Muscle layer of colon (tissue), 2 donors: ENCODE measurements around the gene LRRC40.
"Not testable (repeated sequence)": the region's sequence is repeated elsewhere in the genome, so short reads cannot be mapped to it uniquely, and the experiment has no call there.

Source experiments
- H3K27ac ChIP-seq: one replicate; pipeline ENCODE4 v1.7.0; 2013; ENCODE audit warnings: low read depth, mild to moderate bottlenecking, low read length, moderate library complexity
- H3K27me3 ChIP-seq, 2 donors: one replicate each; pipeline ENCODE4 v1.7.0; 2013; ENCODE audit warnings: low read length in 2 of 2, mild to moderate bottlenecking in 2 of 2; ENCODE audit not compliant: insufficient read depth in 2 of 2, control insufficient read depth in 1 of 2
- H3K36me3 ChIP-seq: one replicate; pipeline ENCODE4 v1.7.0; 2013; ENCODE audit warnings: mild to moderate bottlenecking, low read length; ENCODE audit not compliant: insufficient read depth
- H3K4me1 ChIP-seq: one replicate; pipeline ENCODE4 v1.7.0; 2013; ENCODE audit warnings: mild to moderate bottlenecking, low read length; ENCODE audit not compliant: insufficient read depth
- H3K4me3 ChIP-seq, 2 donors: one replicate each; pipeline ENCODE4 v1.7.0; 2013; ENCODE audit warnings: low read length in 2 of 2, low read depth in 1 of 2, mild to moderate bottlenecking in 1 of 2, moderate library complexity in 1 of 2
- H3K9ac ChIP-seq: one replicate; pipeline ENCODE4 v1.7.0; 2013; ENCODE audit warnings: low read length
- H3K9me3 ChIP-seq: one replicate; pipeline ENCODE4 v1.7.0; 2013; ENCODE audit warnings: mild to moderate bottlenecking, low read length
- donor health status: abdominal sarcoma.
- donor health status: Adenocarcinoma of cecum.

LRRC40 gene

DNA sequence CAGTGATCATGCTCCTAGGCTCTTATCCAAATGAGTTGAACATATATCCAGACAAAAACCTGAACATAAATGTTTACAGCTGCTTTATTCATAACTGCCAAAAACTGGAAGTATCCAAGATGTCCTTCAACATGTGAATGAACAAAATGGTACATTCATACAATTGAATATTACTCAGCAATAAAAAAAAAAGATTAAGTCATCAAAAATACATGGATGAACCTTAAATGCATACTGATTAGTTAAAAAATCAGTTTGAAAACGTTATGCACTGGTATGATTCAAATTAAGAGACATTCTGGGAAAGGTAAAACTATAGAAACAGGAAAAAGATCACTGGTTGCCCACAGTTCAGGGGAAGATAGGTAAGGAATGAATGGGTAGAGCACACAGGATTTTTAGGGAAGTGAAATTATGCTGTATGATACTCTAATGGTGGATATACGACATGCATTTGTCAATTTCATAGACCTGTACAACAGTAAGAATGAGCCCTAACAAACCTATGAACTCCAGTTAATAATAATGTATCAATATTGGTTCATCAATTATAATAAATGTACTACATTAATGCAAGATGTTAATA lies 3.1 kb downstream of the LRRC40 start:
- Histone ChIP-seq H3K4me1 (peaks cover 24% of the 10 kb centered on the region), H3K4me3 (no peak overlapping the region), H3K9me3 (no peaks in the 10 kb centered on the region), H3K9ac (no peak overlapping the region), H3K27ac (no peak overlapping the region), H3K36me3 (no peaks in the 10 kb centered on the region), H3K27me3 (no peaks in the 10 kb centered on the region)

- Histone ChIP-seq H3K4me1 (peaks cover 14% of the 10 kb centered on the region), H3K27ac (no peak overlapping the region), H3K4me3 (no peak overlapping the region), H3K27me3 (no peaks in the 10 kb centered on the region), H3K36me3 (no peaks in the 10 kb centered on the region), H3K9ac (no peak overlapping the region), H3K9me3 (no peaks in the 10 kb centered on the region)
Measured at GRCh38 chr1:70200065-70200464, 5.3 kb downstream of the LRRC40 start.

DNA sequence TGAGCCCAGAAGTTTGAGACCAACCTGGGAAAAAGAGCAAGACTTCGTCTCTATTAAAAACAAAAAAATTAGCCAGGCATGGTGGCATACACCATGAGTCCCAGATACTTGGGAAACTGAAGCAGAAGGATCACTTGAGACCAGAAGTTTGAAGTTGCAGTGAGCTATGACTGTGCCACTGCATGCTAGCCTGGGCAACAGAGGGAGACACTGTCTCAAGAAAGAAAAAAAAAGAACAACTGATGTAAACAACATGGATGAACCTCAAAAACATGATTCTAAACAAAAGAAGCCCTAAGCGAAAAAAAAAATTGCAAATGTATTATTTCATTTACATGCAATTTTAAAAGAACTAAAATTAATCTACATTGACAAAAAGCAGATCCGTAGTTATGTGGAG lies 9.0 kb downstream of the LRRC40 start:
- no peak overlapping the region for H3K9ac ChIP-seq
- H3K4me3 ChIP-seq: no peak overlapping the region
- no peaks in the 10 kb centered on the region for H3K36me3 ChIP-seq
- H3K4me1 ChIP-seq: no peaks in the 10 kb centered on the region
- no peaks in the 10 kb centered on the region for H3K27me3 ChIP-seq
- no peak overlapping the region for H3K27ac ChIP-seq
- H3K9me3 ChIP-seq: no peaks in the 10 kb centered on the region

GRCh38 chr1:70195342-70195741 lies 10.0 kb downstream of the LRRC40 start:
- Histone ChIP-seq H3K4me1 (no peaks in the 10 kb centered on the region), H3K27ac (no peak overlapping the region), H3K27me3 (no peaks in the 10 kb centered on the region), H3K9ac (no peak overlapping the region), H3K9me3 (no peaks in the 10 kb centered on the region), H3K4me3 (no peak overlapping the region), H3K36me3 (no peaks in the 10 kb centered on the region)

GRCh38 chr1:70194601-70195000 lies 10.8 kb downstream of the LRRC40 start:
- Histone ChIP-seq H3K9ac (no peak overlapping the region), H3K36me3 (no peaks in the 10 kb centered on the region), H3K4me3 (no peak overlapping the region), H3K27me3 (no peaks in the 10 kb centered on the region), H3K4me1 (no peaks in the 10 kb centered on the region), H3K9me3 (no peaks in the 10 kb centered on the region), H3K27ac (no peak overlapping the region)

DNA sequence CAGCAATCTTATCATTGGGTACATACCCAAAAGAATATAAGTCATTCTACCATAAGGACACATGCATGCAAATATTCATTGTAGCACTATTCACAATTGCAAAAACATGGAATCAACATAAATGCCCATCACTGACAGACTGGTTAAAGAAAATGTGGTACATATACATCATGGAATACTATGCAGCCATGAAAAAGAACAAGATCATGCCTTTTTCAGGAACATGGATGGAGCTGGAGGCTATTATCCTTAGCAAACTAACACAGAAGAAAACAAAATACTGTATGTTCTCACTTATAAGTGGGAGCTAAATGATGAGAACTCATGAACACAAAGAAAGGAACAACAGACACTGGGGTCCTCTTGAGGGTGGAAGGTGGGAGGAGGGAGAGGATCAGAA lies 12.9 kb downstream of the LRRC40 start:
- H3K9ac ChIP-seq, H3K9me3 ChIP-seq, H3K36me3 ChIP-seq, H3K4me3 ChIP-seq, H3K27me3 ChIP-seq, H3K27ac ChIP-seq, H3K4me1 ChIP-seq: not testable (repeated sequence)

DNA sequence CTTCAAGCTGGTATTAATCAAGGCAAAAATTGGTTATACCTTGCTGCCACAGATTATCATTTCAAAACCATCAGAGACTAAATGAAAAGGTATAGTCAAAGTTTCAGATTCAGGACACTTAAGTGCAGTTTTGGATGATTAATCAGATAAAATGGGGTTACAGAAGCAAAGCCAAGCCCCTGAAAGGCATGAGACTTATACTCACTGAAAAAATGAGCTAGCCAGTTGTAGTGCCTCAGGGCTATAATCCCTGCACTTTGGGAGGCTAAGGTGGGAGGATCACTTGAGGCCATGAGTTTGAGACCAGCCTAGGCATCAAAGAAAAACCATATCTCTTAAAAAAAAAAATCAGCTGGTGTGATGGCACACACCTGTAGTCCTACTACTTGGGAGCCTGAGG lies 15.2 kb downstream of the LRRC40 start:
- no peaks in the 10 kb centered on the region for H3K9me3 ChIP-seq
- H3K27ac ChIP-seq: no peak overlapping the region
- H3K9ac ChIP-seq: no peak overlapping the region
- H3K36me3 ChIP-seq: no peaks in the 10 kb centered on the region
- no peaks in the 10 kb centered on the region for H3K27me3 ChIP-seq
- H3K4me1 ChIP-seq: no peaks in the 10 kb centered on the region
- H3K4me3 ChIP-seq: no peak overlapping the region

- Histone ChIP-seq H3K4me3 (no peak overlapping the region), H3K27me3 (no peaks in the 10 kb centered on the region), H3K36me3 (peaks cover 3% of the 10 kb centered on the region), H3K9ac (no peak overlapping the region), H3K4me1 (no peaks in the 10 kb centered on the region), H3K9me3 (no peaks in the 10 kb centered on the region), H3K27ac (no peak overlapping the region)
Measured at GRCh38 chr1:70188522-70188921, 16.9 kb downstream of the LRRC40 start.

- H3K27me3 ChIP-seq, H3K4me3 ChIP-seq, H3K9me3 ChIP-seq, H3K36me3 ChIP-seq, H3K27ac ChIP-seq, H3K9ac ChIP-seq, H3K4me1 ChIP-seq: not testable (repeated sequence)
Measured at GRCh38 chr1:70185181-70185580, 20.2 kb downstream of the LRRC40 start.

DNA sequence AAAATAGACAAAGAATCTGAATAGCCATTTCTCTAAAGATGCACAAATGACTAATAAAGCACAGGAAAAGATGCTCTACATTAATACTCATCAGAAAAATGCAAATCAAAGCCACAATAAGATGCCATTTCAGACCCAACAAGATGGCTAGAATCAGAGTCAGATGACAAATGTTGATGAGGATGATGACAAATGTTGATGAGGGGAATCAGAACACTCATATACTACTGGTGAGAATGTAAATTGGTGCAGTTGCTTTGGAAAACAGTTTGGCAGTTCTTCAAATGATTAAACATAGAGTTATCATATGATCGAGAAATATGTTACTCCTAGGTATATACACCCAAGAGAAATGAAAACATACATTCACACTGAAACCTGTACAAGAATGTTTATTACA lies 33.9 kb downstream of the LRRC40 start:
- Histone ChIP-seq H3K27me3 (no peaks in the 10 kb centered on the region), H3K4me1 (no peaks in the 10 kb centered on the region), H3K27ac (no peak overlapping the region), H3K9ac (no peak overlapping the region), H3K36me3 (peaks cover 5% of the 10 kb centered on the region), H3K9me3 (no peaks in the 10 kb centered on the region), H3K4me3 (no peak overlapping the region)

DNA sequence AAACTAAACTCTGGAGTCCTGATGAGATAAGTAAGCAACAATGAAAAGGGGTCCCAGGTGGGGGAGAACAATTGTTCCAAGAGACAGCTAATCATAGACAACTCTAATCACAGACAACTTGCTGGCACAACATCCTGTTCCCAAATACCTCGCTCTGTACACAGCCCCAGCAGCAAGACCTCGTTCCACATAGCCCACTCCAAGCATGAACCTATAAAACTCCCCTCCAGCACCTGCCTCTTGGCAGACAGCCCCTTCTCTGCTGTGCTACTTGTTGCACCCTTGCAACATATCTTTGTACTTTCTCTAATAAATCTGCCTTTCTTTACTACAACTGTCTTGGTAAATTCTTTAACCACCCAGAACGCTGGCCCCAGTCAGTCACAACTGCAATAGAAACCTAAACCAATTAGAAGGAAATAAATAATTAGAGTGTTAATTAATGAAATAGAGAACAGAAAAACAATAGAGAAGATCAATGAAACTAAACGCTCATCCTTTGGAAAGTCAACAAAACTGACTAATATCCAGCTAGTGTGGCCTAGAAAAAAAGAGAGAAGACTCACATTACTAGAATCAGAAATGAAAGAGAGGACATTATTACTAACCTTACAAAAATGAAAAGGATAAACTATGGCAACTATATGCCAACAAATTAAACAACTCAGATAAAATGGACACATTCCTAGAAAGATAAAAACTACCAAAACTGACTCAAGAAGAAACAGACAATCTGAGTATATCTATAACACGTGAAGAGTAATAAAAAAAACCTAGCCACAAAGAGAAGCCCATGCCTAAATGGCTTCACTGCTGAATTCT lies 36.1 kb downstream of the LRRC40 start:
- no peaks in the 10 kb centered on the region for H3K27me3 ChIP-seq
- H3K9ac ChIP-seq: no peak overlapping the region
- H3K4me1 ChIP-seq: no peaks in the 10 kb centered on the region
- H3K4me3 ChIP-seq: no peak overlapping the region
- peaks cover 5% of the 10 kb centered on the region for H3K36me3 ChIP-seq
- H3K9me3 ChIP-seq: no peaks in the 10 kb centered on the region
- no peak overlapping the region for H3K27ac ChIP-seq

DNA sequence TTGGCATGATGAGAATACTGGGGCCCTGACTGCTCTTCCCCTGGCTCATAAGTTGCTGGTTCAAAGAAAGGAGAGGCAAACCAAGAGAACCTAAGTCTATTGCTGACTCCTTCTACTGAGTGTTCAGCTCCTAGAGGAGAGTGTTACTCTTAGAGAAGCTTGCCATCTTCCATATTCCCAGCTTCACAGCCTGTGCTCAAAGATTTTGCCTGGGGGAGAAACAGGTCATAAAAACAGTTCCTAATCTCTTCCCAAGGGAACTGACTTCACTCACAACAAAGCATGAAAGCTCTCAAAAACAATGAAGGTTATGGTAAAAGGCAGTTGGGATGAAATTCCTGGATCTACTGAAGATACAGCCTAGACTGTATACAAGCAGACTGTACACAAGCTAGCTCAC lies 37.1 kb downstream of the LRRC40 start:
- H3K27ac ChIP-seq: no peak overlapping the region
- H3K4me3 ChIP-seq: no peak overlapping the region
- no peaks in the 10 kb centered on the region for H3K4me1 ChIP-seq
- H3K27me3 ChIP-seq: no peaks in the 10 kb centered on the region
- H3K9me3 ChIP-seq: no peaks in the 10 kb centered on the region
- H3K9ac ChIP-seq: no peak overlapping the region
- H3K36me3 ChIP-seq: peaks cover 5% of the 10 kb centered on the region
